Measurements from ENCODE around the gene GPRC5B.

DNA sequence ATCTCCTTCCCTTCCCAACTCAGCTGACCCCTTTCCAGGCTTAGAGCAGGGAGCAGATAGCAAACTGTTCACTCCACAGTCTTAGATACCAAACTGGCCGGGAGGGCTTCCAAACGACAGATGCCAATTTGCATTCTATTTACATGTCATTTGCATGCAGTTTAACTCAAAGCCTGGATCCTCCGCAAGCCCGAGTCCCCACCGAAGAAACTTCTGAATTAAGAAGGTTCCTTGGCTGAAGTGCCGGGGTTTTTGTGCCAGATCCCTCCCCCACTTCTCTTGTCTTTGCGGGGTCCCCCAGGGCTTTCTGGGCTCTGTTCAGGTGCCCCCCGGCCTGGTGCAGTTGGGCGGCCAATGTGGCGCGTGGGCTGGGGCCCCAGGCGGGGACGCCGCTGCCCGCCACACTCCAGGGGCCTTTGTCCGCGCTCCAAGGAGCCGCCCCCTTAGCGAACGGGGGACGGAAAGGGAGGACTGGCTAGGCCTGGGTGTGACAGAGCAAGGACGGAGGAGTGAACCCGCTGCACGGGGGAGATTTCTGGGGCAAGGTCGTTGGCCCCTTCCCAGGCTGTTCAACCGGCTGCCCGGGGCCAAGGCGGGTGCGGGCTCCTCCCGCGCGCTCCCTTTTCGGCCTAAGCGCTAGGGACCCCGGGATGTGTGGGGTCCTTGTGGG, 1.2 kb downstream of the GPRC5B start:
- TF ChIP-seq, protein P1, sequence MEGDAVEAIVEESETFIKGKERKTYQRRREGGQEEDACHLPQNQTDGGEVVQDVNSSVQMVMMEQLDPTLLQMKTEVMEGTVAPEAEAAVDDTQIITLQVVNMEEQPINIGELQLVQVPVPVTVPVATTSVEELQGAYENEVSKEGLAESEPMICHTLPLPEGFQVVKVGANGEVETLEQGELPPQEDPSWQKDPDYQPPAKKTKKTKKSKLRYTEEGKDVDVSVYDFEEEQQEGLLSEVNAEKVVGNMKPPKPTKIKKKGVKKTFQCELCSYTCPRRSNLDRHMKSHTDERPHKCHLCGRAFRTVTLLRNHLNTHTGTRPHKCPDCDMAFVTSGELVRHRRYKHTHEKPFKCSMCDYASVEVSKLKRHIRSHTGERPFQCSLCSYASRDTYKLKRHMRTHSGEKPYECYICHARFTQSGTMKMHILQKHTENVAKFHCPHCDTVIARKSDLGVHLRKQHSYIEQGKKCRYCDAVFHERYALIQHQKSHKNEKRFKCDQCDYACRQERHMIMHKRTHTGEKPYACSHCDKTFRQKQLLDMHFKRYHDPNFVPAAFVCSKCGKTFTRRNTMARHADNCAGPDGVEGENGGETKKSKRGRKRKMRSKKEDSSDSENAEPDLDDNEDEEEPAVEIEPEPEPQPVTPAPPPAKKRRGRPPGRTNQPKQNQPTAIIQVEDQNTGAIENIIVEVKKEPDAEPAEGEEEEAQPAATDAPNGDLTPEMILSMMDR (IDR thresholded peaks at IDR 0.05), result no peak
- no peak for TF ChIP-seq POLR2A (IDR thresholded peaks at IDR 0.05)
